Activated naive CD4-positive, alpha-beta T cell treated with anti-CD3 and anti-CD28 coated beads, Interleukin-2, amount 50 U/mL, for 72 hours (primary cell): ENCODE measurements around the gene DCAF12. TPM values are rescaled to one million over a fixed set of nuclear protein-coding genes. Genes with fewer than 3 reads are reported as not detected.
"Not testable (repeated sequence)": the region's sequence is repeated elsewhere in the genome, so short reads cannot be mapped to it uniquely, and the experiment has no call there.

Experiments used
- ATAC-seq, 2 donors: fragments of 150-1000 bp; cut with Tn5 transposase; 2 replicates each; pipeline ENCODE4 v1.10.0; 2021; ENCODE audit warnings: mild to moderate bottlenecking in 2 of 2, moderate library complexity in 2 of 2
- DNase-seq, 2 donors: peaks; one replicate each; pipeline ENCODE4 v3.0.0; 2021 to 2022; ENCODE audit warnings: low spot score in 2 of 2
- H3K27ac Mint-ChIP-seq, 2 donors: one replicate each; pipeline ENCODE4 v1.8.0; 2022; ENCODE audit warnings: mild to moderate bottlenecking in 2 of 2, mixed read lengths in 2 of 2
- H3K36me3 Mint-ChIP-seq, 2 donors: one replicate each; pipeline ENCODE4 v1.8.0; 2022; ENCODE audit warnings: mixed read lengths in 2 of 2
- H3K9me3 Mint-ChIP-seq, 2 donors: one replicate each; pipeline ENCODE4 v1.8.0; 2022; ENCODE audit warnings: mixed read lengths in 2 of 2
- total RNA-seq, 2 donors: library from RNA; stranded (reverse); gene quantifications; one replicate each; pipeline ENCODE4 v1.2.3, GENCODE V29; 2022

The DCAF12 gene
- total RNA-seq, 2 donors from 2014 or later = 35.1 to 42.4 TPM

- peak; percentile 54 to 78 for DNase-seq
- Mint-ChIP-seq H3K27ac (peak overlapping the region; percentile 89 to 99), H3K9me3 (no peaks in the 10 kb centered on the region), H3K36me3 (peaks cover 15 to 22% of the 10 kb centered on the region in 2 donors)
- peak; percentile 33 to 49 for ATAC-seq
Observed at GRCh38 chr9:34047864-34048726, 78.4 kb downstream of the DCAF12 start.

- no peak for DNase-seq
- Mint-ChIP-seq H3K36me3 (peaks cover 15 to 22% of the 10 kb centered on the region in 2 donors), H3K9me3 (no peaks in the 10 kb centered on the region), H3K27ac (peak overlapping the region; percentile 89 to 91)
- ATAC-seq = no peak
Observed at GRCh38 chr9:34046784-34047379, 79.6 kb downstream of the DCAF12 start.

- H3K9me3 Mint-ChIP-seq = no peaks in the 10 kb centered on the region
- no peak for DNase-seq
- ATAC-seq = no peak
- no peak overlapping the region for H3K27ac Mint-ChIP-seq
- H3K36me3 Mint-ChIP-seq = peaks cover 15 to 22% of the 10 kb centered on the region in 2 donors
Observed at GRCh38 chr9:34045903-34046302, 80.6 kb downstream of the DCAF12 start.

GRCh38 chr9:34042074-34042473 lies 84.4 kb downstream of the DCAF12 start:
- peaks cover 8 to 13% of the 10 kb centered on the region in 2 donors for H3K36me3 Mint-ChIP-seq
- ATAC-seq, H3K27ac Mint-ChIP-seq, H3K9me3 Mint-ChIP-seq, DNase-seq: not testable (repeated sequence)

- not testable (repeated sequence) for H3K36me3 Mint-ChIP-seq, H3K27ac Mint-ChIP-seq, ATAC-seq, H3K9me3 Mint-ChIP-seq, DNase-seq
Observed at GRCh38 chr9:34038851-34039250, 87.6 kb downstream of the DCAF12 start.

DNA sequence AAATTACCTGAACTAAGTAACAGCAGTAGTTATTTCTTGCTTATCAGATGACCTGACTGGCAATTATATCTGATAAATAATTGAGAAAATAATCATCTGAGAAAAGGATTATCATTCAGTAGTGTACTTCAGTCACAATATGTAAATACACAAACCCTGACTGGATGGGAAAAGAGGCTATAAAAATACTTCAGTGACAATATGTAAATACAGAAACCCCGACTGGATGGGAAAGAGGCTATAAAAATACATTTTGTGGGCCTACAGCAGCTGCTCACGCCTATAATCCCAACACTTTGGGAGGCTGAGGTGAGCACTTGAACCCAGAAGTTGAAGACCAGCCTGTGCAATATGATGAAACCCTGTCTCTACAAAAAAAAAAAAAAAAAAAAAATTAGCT lies 88.9 kb downstream of the DCAF12 start:
- no peaks in the 10 kb centered on the region for H3K9me3 Mint-ChIP-seq
- ATAC-seq (no peak), DNase-seq (no peak)
- peaks cover 0 to 6% of the 10 kb centered on the region in 2 donors for H3K36me3 Mint-ChIP-seq
- no peak overlapping the region for H3K27ac Mint-ChIP-seq

DNA sequence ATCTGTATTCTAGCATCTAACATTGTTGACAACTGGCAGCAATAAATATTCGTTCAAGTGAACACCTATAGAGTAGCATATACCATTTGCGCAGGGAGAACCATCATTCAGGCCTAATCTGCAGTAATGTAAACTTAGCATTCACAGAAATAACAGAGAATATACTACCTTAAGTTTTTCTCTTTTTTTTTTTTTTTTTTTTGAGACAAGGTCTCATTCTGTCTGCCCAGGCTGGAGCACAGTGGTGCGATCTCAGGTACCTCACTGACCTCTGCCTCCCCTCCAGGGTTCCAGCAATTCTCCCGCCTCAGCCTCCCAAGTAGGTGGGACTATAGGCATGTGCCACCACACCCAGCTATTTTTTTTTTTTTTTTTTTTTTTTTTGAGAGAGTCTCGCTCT lies 89.9 kb downstream of the DCAF12 start:
- no peak for ATAC-seq
- DNase-seq = no peak
- H3K9me3 Mint-ChIP-seq = no peaks in the 10 kb centered on the region
- peaks cover 6 to 13% of the 10 kb centered on the region in 2 donors for H3K36me3 Mint-ChIP-seq
- no peak overlapping the region for H3K27ac Mint-ChIP-seq

Other genes with a start within 250 kb of the DCAF12 start
- gene UBAP2, start 77.8 kb downstream of the DCAF12 start, total RNA-seq = 10 to 100 TPM; 48.2 to 50.3 TPM
- 10 to 100 TPM; 34.8 to 35.2 TPM for gene UBAP1, start 52.3 kb upstream of the DCAF12 start, total RNA-seq
- gene KIF24, start 202.6 kb upstream of the DCAF12 start, total RNA-seq = 1 to 10 TPM; 6.1 to 7.3 TPM
- 10 to 100 TPM; 42.7 to 42.9 TPM for gene NUDT2, start 202.9 kb upstream of the DCAF12 start, total RNA-seq